Calu3 (cell line): ENCODE data around the gene SLC4A5. TPM values are rescaled to one million over a fixed set of nuclear protein-coding genes. Genes with fewer than 3 reads are reported as not detected.

Experiments used
- BruUV-seq: library from RNA; stranded (reverse); fragments of 400-500 nt; replicated peaks from 2 replicates; lab custom pipeline; 2021; lab: Mats Ljungman, UMichigan
- CTCF ChIA-PET: fragments of 300-600 bp; sonication (Branson Sonifier 250); formaldehyde crosslinking; loops from one replicate; lab custom pipeline; 2022; ENCODE audit warnings: antibody characterized with exemption; lab: Charles Lee
- DNase-seq: peaks from one replicate; pipeline ENCODE4 v3.0.0; 2022
- H3K27ac Mint-ChIP-seq: one replicate; pipeline ENCODE4 v1.8.0; 2022; ENCODE audit warnings: mixed read lengths; ENCODE audit not compliant: unreplicated experiment
- H3K27me3 Mint-ChIP-seq: one replicate; pipeline ENCODE4 v1.8.0; 2022; ENCODE audit warnings: mixed read lengths; ENCODE audit not compliant: unreplicated experiment
- H3K36me3 Mint-ChIP-seq: one replicate; pipeline ENCODE4 v1.8.0; 2022; ENCODE audit warnings: mild to moderate bottlenecking, moderate library complexity, mixed read lengths; ENCODE audit not compliant: insufficient read depth, unreplicated experiment
- H3K4me1 Mint-ChIP-seq: one replicate; pipeline ENCODE4 v1.8.0; 2022; ENCODE audit warnings: mild to moderate bottlenecking, low read depth, mixed read lengths; ENCODE audit not compliant: unreplicated experiment
- H3K4me3 Mint-ChIP-seq: one replicate; pipeline ENCODE4 v1.8.0; 2022; ENCODE audit warnings: mild to moderate bottlenecking, low read depth, moderate library complexity, mixed read lengths; ENCODE audit not compliant: unreplicated experiment
- H3K9me3 Mint-ChIP-seq: one replicate; pipeline ENCODE4 v1.8.0; 2022; ENCODE audit warnings: low read depth, mixed read lengths; ENCODE audit not compliant: unreplicated experiment
- CTCF ChIP-seq: fragments of 200-600 bp; IDR thresholded peaks from one replicate; pipeline ENCODE4 v1.8.0; 2022; ENCODE audit warnings: antibody characterized with exemption; ENCODE audit not compliant: unreplicated experiment
- intact Hi-C: fragments of 100-400 bp; cut with micrococcal nuclease; formaldehyde crosslinking; loops from one replicate; pipeline ENCODE4 v1.10.0; 2022; ENCODE audit not compliant: unreplicated experiment
- total RNA-seq: library from RNA; stranded (reverse); gene quantifications from 2 replicates; pipeline ENCODE4 v1.2.3, GENCODE V29; 2022

SLC4A5 gene
- total RNA-seq, 1 experiment from 2014 or later = 7.0 TPM

DNA sequence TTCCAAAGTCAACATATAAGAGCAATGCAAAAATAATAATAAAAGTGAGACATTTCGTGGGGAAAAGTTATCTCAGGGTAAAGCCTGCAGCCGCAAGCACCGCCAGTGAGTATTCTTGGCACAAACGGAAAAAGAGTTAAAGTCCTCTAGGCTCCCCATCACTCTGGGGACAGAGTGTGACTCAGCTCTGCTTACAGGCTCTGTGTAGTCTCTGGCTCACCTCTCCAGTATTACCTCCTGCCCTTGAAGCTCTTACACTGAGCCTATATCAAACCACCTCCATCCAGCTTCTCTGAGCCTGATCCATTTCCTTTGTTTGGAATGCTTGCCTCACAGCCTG, 89.3 kb downstream of the SLC4A5 start:
- Mint-ChIP-seq H3K4me1 (no peaks in the 10 kb centered on the region), H3K27me3 (no peaks in the 10 kb centered on the region), H3K36me3 (no peaks in the 10 kb centered on the region), H3K27ac (no peak overlapping the region), H3K4me3 (no peak overlapping the region), H3K9me3 (no peaks in the 10 kb centered on the region)
- no peak for TF ChIP-seq CTCF
- DNase-seq = no peak
- CTCF ChIA-PET = interaction anchor here (0.7 kb wide), 1 partner anchor 1133 kb away, joined by 4 read pairs; no protein-coding TSS in a partner anchor
- no TSS peak for BruUV-seq
- intact Hi-C loops = loop anchor here (5.0 to 10.0 kb wide), 2 partner anchors 138 to 331 kb away; no protein-coding TSS in a partner anchor

GRCh38 chr2:74253306-74253970, 89.8 kb downstream of the SLC4A5 start:
- no peak overlapping the region for H3K27ac Mint-ChIP-seq
- BruUV-seq = no TSS peak
- no peaks in the 10 kb centered on the region for H3K36me3 Mint-ChIP-seq
- no peak for TF ChIP-seq CTCF
- intact Hi-C loops = loop anchor here (5.0 to 10.0 kb wide), 2 partner anchors 139 to 331 kb away; no protein-coding TSS in a partner anchor
- no peak overlapping the region for H3K4me3 Mint-ChIP-seq
- DNase-seq = no peak
- H3K4me1 Mint-ChIP-seq = no peaks in the 10 kb centered on the region
- H3K9me3 Mint-ChIP-seq = no peaks in the 10 kb centered on the region
- CTCF ChIA-PET = no interaction called here
- H3K27me3 Mint-ChIP-seq = no peaks in the 10 kb centered on the region

DNA sequence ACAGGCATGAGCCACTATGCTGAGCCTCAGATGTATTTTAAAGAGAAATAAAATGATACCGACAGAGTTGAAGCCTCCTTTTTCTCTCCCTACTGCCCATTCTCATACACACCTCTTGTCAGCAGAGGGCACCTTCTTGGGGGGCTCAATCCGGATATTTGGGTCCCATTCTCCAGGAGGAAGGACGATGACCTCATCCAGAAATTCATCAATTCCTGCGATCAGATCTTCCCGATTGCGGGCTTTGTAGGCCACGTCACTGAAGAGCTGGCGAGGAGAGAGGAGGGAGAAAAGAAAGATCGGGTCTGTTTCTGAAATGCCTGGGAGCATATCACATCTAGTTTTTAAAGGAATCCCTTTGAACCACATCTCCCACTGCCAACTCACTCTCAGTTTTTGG, 90.4 kb downstream of the SLC4A5 start:
- Mint-ChIP-seq H3K27me3 (no peaks in the 10 kb centered on the region), H3K36me3 (no peaks in the 10 kb centered on the region), H3K27ac (no peak overlapping the region), H3K9me3 (no peaks in the 10 kb centered on the region), H3K4me3 (no peak overlapping the region), H3K4me1 (no peaks in the 10 kb centered on the region)
- no peak for DNase-seq
- intact Hi-C loops = loop anchor here (5.0 to 10.0 kb wide), 2 partner anchors 139 to 332 kb away; no protein-coding TSS in a partner anchor
- no peak for TF ChIP-seq CTCF
- no TSS peak for BruUV-seq
- CTCF ChIA-PET = no interaction called here

GRCh38 chr2:74252036-74252435, 91.2 kb downstream of the SLC4A5 start:
- Mint-ChIP-seq H3K9me3 (no peaks in the 10 kb centered on the region), H3K36me3 (no peaks in the 10 kb centered on the region), H3K4me1 (no peaks in the 10 kb centered on the region), H3K27ac (no peak overlapping the region), H3K4me3 (no peak overlapping the region), H3K27me3 (no peaks in the 10 kb centered on the region)
- TF ChIP-seq CTCF = no peak
- no TSS peak for BruUV-seq
- intact Hi-C loops = loop anchor here (5.0 to 10.0 kb wide), 2 partner anchors 140 to 333 kb away; no protein-coding TSS in a partner anchor
- CTCF ChIA-PET = no interaction called here
- DNase-seq = no peak
